CD14-positive monocyte (primary cell): ENCODE measurements around the gene MRPS9. TPM values are rescaled to one million over a fixed set of nuclear protein-coding genes. Genes with fewer than 3 reads are reported as not detected.

Experiments used
- DNase-seq, 3 donors: peaks; one replicate each; pipeline ENCODE4 v3.0.0-alpha.2; 2011 to 2022
- H2AFZ ChIP-seq: 2 replicates; pipeline ENCODE4 v1.6.0; 2012; ENCODE audit warnings: mild to moderate bottlenecking, low read depth, low read length, inconsistent platforms; ENCODE audit not compliant: insufficient read depth, poor library complexity, severe bottlenecking
- H3K27ac ChIP-seq, 2 donors: 1 replicate in 1 of 2; 2 replicates in 1 of 2; pipeline ENCODE4 v1.5.1; 2012 to 2013; ENCODE audit warnings: low read length in 2 of 2, control low read depth in 1 of 2, inconsistent platforms in 1 of 2, low read depth in 1 of 2, mild to moderate bottlenecking in 1 of 2
- H3K27me3 ChIP-seq, 2 donors: one replicate each; pipeline versions ENCODE4 v1.6.0 to v1.6.1; 2011 to 2013; ENCODE audit warnings: low read length in 2 of 2; ENCODE audit not compliant: control insufficient read depth in 2 of 2, insufficient read depth in 2 of 2
- H3K36me3 ChIP-seq, 2 donors: replicated peaks in 1 of 2; 1 replicate in 1 of 2; 2 replicates in 1 of 2; pipeline versions ENCODE4 v1.5.1 to v1.6.1; 2012 to 2013; ENCODE audit warnings: low read length in 2 of 2, control low read depth in 1 of 2, inconsistent platforms in 1 of 2, mild to moderate bottlenecking in 1 of 2; ENCODE audit not compliant: insufficient read depth in 2 of 2, control insufficient read depth in 1 of 2
- H3K4me1 ChIP-seq, 2 donors: 1 replicate in 1 of 2; 2 replicates in 1 of 2; pipeline versions ENCODE4 v1.5.1 to v1.6.1; 2012 to 2013; ENCODE audit warnings: low read length in 2 of 2, control low read depth in 1 of 2, inconsistent platforms in 1 of 2, mild to moderate bottlenecking in 1 of 2, moderate library complexity in 1 of 2; ENCODE audit not compliant: insufficient read depth in 2 of 2, control insufficient read depth in 1 of 2
- H3K4me2 ChIP-seq: replicated peaks from 2 replicates; pipeline ENCODE3; 2012; ENCODE audit warnings: low read length, moderate library complexity, mild to moderate bottlenecking; ENCODE audit not compliant: poor library complexity, severe bottlenecking; ENCODE audit errors: extremely low read depth
- H3K4me3 ChIP-seq, 3 experiments: fragments of 200-600 bp in 1 of 3; sonication (generic) in 1 of 3; replicated peaks in 1 of 3; 1 replicate in 2 of 3; 2 replicates in 1 of 3; pipeline ENCODE4 v1.5.1; 2011 to 2013; ENCODE audit warnings: low read length in 3 of 3, mild to moderate bottlenecking in 3 of 3, control low read depth in 2 of 3, low read depth in 2 of 3, inconsistent platforms in 1 of 3, moderate library complexity in 1 of 3
- H3K79me2 ChIP-seq: 2 replicates; pipeline ENCODE4 v1.6.0; 2012; ENCODE audit warnings: mild to moderate bottlenecking, control low read depth, inconsistent platforms, low read length, moderate library complexity; ENCODE audit not compliant: insufficient read depth
- H3K9ac ChIP-seq: 2 replicates; pipeline ENCODE4 v1.6.0; 2017; ENCODE audit warnings: low read length, mild to moderate bottlenecking; ENCODE audit not compliant: insufficient read depth, poor library complexity, severe bottlenecking
- H3K9me3 ChIP-seq, 2 donors: replicated peaks in 1 of 2; 1 replicate in 1 of 2; 2 replicates in 1 of 2; pipeline versions ENCODE4 v1.5.1 to v1.6.1; 2012 to 2013; ENCODE audit warnings: low read length in 2 of 2, control low read depth in 1 of 2; ENCODE audit not compliant: control insufficient read depth in 1 of 2, insufficient read depth in 1 of 2
- H4K20me1 ChIP-seq: 2 replicates; pipeline ENCODE4 v1.6.0; 2012; ENCODE audit warnings: mild to moderate bottlenecking, low read length, control low read depth, moderate library complexity; ENCODE audit not compliant: insufficient read depth
- H3K27ac Mint-ChIP-seq, 7 donors: one replicate each; pipeline ENCODE4 v1.8.0; 2020; ENCODE audit warnings: mild to moderate bottlenecking in 7 of 7, mixed read lengths in 7 of 7, moderate library complexity in 6 of 7, inconsistent platforms in 2 of 7
- H3K27me3 Mint-ChIP-seq, 3 donors: one replicate each; pipeline ENCODE4 v1.8.0; 2021 to 2022; ENCODE audit warnings: low read depth in 3 of 3, mild to moderate bottlenecking in 3 of 3, mixed read lengths in 3 of 3, moderate library complexity in 3 of 3, inconsistent platforms in 1 of 3
- H3K36me3 Mint-ChIP-seq, 2 donors: one replicate each; pipeline ENCODE4 v1.8.0; 2020; ENCODE audit warnings: mixed read lengths in 2 of 2, inconsistent platforms in 1 of 2, mild to moderate bottlenecking in 1 of 2
- H3K4me1 Mint-ChIP-seq: one replicate; pipeline ENCODE4 v1.8.0; 2020; ENCODE audit warnings: mild to moderate bottlenecking, mixed read lengths
- H3K4me3 Mint-ChIP-seq, 2 donors: one replicate each; pipeline ENCODE4 v1.8.0; 2020; ENCODE audit warnings: mild to moderate bottlenecking in 2 of 2, mixed read lengths in 2 of 2, moderate library complexity in 1 of 2
- H3K9me3 Mint-ChIP-seq, 7 donors: one replicate each; pipeline ENCODE4 v1.8.0; 2020 to 2022; ENCODE audit warnings: mixed read lengths in 7 of 7, mild to moderate bottlenecking in 6 of 7, moderate library complexity in 6 of 7, inconsistent platforms in 2 of 7
- WGBS: methylation state at CpG from one replicate; pipeline ENCODE4 v1.1.5; 2013; ENCODE audit warnings: missing lambda C conversion rate; ENCODE audit not compliant: insufficient coverage; 5-methylcytosine and 5-hydroxymethylcytosine counted together
- intact Hi-C, 2 donors: fragments of 100-400 bp; cut with micrococcal nuclease; formaldehyde crosslinking; loops; one replicate each; pipeline versions ENCODE4 v1.15.0 to v1.15.1; 2023
- polyA plus RNA-seq, 3 donors: library from polyadenylated mRNA; depleted of rRNA in 1 of 3; unstranded in 2 of 3; stranded (reverse) in 1 of 3; fragments of 300-500 nt in 2 of 3; fragments of >200 nt in 1 of 3; fragmentation: Illumina TruSeq in 2 of 3; gene quantifications; 1 replicate in 2 of 3; 2 replicates in 1 of 3; pipeline ENCODE4 v1.2.3, GENCODE V29; 2012 to 2021
- TF ChIP-seq, protein P1 (sequence below): fragments of 200-600 bp; IDR thresholded peaks from one replicate; pipeline ENCODE4 v1.8.0; 2022; ENCODE audit warnings: antibody characterized with exemption, mild to moderate bottlenecking

MRPS9 gene
- polyA plus RNA-seq, 3 donors, result 9.9 to 12.5 (median 11.6) TPM

DNA sequence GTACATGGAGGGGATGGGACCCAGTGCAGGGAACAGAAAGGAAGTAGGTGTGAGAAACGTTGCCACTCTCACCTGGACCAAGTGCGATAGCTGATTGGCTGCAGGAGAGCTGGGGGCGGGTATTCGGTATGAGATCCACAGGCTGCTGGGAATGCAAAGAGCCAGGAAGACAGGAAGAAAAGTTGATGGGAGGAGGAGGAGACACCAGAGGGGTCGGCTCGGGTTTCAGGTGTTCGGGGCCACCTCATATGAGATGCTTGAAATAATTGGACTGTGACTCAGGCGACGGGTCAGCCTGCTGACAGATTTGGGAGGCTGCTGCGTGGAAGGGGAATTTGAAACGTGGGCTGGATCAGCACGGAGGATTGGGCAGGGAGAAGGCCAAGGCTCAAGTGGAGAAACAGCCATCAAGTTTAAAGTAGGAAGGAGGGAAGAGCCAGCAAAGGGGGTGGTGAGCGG lies 65.1 kb downstream of the MRPS9 start:
- H3K4me3 ChIP-seq, result no peak overlapping the region
- no peak overlapping the region for H3K4me2 ChIP-seq
- H3K79me2 ChIP-seq, result no peaks in the 10 kb centered on the region
- H3K36me3 ChIP-seq, result peaks cover 0 to 7% of the 10 kb centered on the region in 2 donors
- Mint-ChIP-seq H3K4me3 (no peak overlapping the region), H3K9me3 (peaks cover 0 to 1% (median 0%) of the 10 kb centered on the region in 7 donors), H3K36me3 (peaks cover 19 to 34% of the 10 kb centered on the region in 2 donors), H3K27me3 (peaks cover 0 to 2% (median 0%) of the 10 kb centered on the region in 3 donors), H3K27ac (peak overlapping the region in 1 of 7 donors; percentile 17), H3K4me1 (peaks cover 27% of the 10 kb centered on the region)
- DNase-seq, result no peak
- H3K9me3 ChIP-seq, result no peaks in the 10 kb centered on the region
- H3K27ac ChIP-seq, result no peak overlapping the region
- TF ChIP-seq, protein P1, sequence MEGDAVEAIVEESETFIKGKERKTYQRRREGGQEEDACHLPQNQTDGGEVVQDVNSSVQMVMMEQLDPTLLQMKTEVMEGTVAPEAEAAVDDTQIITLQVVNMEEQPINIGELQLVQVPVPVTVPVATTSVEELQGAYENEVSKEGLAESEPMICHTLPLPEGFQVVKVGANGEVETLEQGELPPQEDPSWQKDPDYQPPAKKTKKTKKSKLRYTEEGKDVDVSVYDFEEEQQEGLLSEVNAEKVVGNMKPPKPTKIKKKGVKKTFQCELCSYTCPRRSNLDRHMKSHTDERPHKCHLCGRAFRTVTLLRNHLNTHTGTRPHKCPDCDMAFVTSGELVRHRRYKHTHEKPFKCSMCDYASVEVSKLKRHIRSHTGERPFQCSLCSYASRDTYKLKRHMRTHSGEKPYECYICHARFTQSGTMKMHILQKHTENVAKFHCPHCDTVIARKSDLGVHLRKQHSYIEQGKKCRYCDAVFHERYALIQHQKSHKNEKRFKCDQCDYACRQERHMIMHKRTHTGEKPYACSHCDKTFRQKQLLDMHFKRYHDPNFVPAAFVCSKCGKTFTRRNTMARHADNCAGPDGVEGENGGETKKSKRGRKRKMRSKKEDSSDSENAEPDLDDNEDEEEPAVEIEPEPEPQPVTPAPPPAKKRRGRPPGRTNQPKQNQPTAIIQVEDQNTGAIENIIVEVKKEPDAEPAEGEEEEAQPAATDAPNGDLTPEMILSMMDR, result no peak
- no peak overlapping the region for H2AFZ ChIP-seq
- H3K27me3 ChIP-seq, result no peaks in the 10 kb centered on the region
- no peak overlapping the region for H3K9ac ChIP-seq
- WGBS, result 95% methylated on average over 13 of the region's 13 CpGs
- intact Hi-C loops, result no loop called here
- H3K4me1 ChIP-seq, result peaks cover 14 to 22% of the 10 kb centered on the region in 2 donors
- no peaks in the 10 kb centered on the region for H4K20me1 ChIP-seq

DNA sequence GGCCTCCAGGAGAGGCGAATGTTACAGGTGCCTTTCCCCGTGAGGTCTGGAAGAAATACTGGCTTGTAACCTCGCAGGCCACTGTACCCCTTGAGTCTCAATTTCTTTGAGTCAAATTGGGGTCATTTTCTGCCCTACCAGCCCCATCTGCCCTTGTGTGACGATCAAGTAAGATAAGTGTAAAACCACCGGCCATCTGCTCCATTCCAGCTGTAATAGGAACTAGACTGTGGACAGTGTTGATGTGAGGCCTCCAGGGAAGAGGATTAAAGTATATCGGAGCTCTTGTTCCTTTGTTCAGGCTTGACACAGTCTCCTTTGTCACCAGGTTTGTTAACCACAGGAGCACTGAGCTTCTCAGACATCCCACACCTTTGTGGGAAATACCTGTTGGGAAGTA lies 65.6 kb downstream of the MRPS9 start:
- DNase-seq, result no peak
- Mint-ChIP-seq H3K4me3 (no peak overlapping the region), H3K27ac (no peak overlapping the region), H3K9me3 (peaks cover 0 to 1% (median 0%) of the 10 kb centered on the region in 7 donors), H3K36me3 (peaks cover 16 to 32% of the 10 kb centered on the region in 2 donors), H3K4me1 (peaks cover 27% of the 10 kb centered on the region), H3K27me3 (peaks cover 0 to 2% (median 0%) of the 10 kb centered on the region in 3 donors)
- Histone ChIP-seq H3K36me3 (peaks cover 0 to 3% of the 10 kb centered on the region in 2 donors), H2AFZ (no peak overlapping the region), H3K27ac (no peak overlapping the region), H3K27me3 (no peaks in the 10 kb centered on the region), H3K79me2 (no peaks in the 10 kb centered on the region), H4K20me1 (no peaks in the 10 kb centered on the region), H3K4me2 (no peak overlapping the region), H3K4me1 (peaks cover 14 to 22% of the 10 kb centered on the region in 2 donors), H3K4me3 (no peak overlapping the region), H3K9me3 (no peaks in the 10 kb centered on the region), H3K9ac (no peak overlapping the region)
- 93% methylated on average over 5 of the region's 6 CpGs for WGBS
- TF ChIP-seq, protein P1, result no peak
- intact Hi-C loops, result no loop called here
